ENCODE results near the gene ARL5B. TPM values are rescaled to one million over a fixed set of nuclear protein-coding genes. Genes with fewer than 3 reads are reported as not detected.

The ARL5B gene
- total RNA-seq, 1 donor from 2014 or later: 36.7 TPM

GRCh38 chr10:18699849-18700840 is 40.9 kb downstream of the ARL5B start:
- Histone ChIP-seq H2AFZ (ENCODE audit: low read depth, low read length) (no peak overlapping the region), H3K4me2 (ENCODE audit: low read length) (no peak overlapping the region), H4K20me1 (ENCODE audit: insufficient read depth, low read length) (no peaks in the 10 kb centered on the region), H3K27me3 (ENCODE audit: insufficient read depth, low read length) (no peaks in the 10 kb centered on the region), H3K4me3 (ENCODE audit: insufficient read depth, low read depth, low read length) (no peak overlapping the region), H3K4me1 (ENCODE audit: insufficient read depth, low read length) (no peaks in the 10 kb centered on the region), H3K9ac (ENCODE audit: low read length) (no peak overlapping the region), H3K36me3 (ENCODE audit: insufficient read depth, low read length) (no peaks in the 10 kb centered on the region), H3K79me2 (ENCODE audit: insufficient read depth, low read length) (no peaks in the 10 kb centered on the region), H3K27ac (ENCODE audit: low read depth, low read length) (no peak overlapping the region), H3K9me3 (ENCODE audit: insufficient read depth, low read depth, low read length) (no peaks in the 10 kb centered on the region)
- no peak overlapping the region for H3K27ac Mint-ChIP-seq (ENCODE audit: unreplicated experiment)
- H3K4me1 Mint-ChIP-seq (ENCODE audit: low read depth, unreplicated experiment): no peaks in the 10 kb centered on the region
- no peaks in the 10 kb centered on the region for H3K36me3 Mint-ChIP-seq (ENCODE audit: low read depth, unreplicated experiment)
- no peak for TF ChIP-seq EZH2 (IDR thresholded peaks at IDR 0.05; ENCODE audit: insufficient read depth, low read length)
- H3K4me3 Mint-ChIP-seq (ENCODE audit: unreplicated experiment): no peak overlapping the region
- H3K9me3 Mint-ChIP-seq (ENCODE audit: unreplicated experiment): no peaks in the 10 kb centered on the region
- peak; percentile 23 for FAIRE-seq
- no peaks in the 10 kb centered on the region for H3K27me3 Mint-ChIP-seq (ENCODE audit: low read depth, unreplicated experiment)
- DNase-seq (ENCODE audit: low read depth): no peak

- Histone ChIP-seq H3K4me1 (ENCODE audit: insufficient read depth, low read length) (no peaks in the 10 kb centered on the region), H2AFZ (ENCODE audit: low read depth, low read length) (no peak overlapping the region), H3K9ac (ENCODE audit: low read length) (no peak overlapping the region), H3K4me2 (ENCODE audit: low read length) (no peak overlapping the region), H3K36me3 (ENCODE audit: insufficient read depth, low read length) (no peaks in the 10 kb centered on the region), H4K20me1 (ENCODE audit: insufficient read depth, low read length) (no peaks in the 10 kb centered on the region), H3K4me3 (ENCODE audit: insufficient read depth, low read depth, low read length) (no peak overlapping the region), H3K79me2 (ENCODE audit: insufficient read depth, low read length) (no peaks in the 10 kb centered on the region), H3K27ac (ENCODE audit: low read depth, low read length) (no peak overlapping the region), H3K27me3 (ENCODE audit: insufficient read depth, low read length) (no peaks in the 10 kb centered on the region), H3K9me3 (ENCODE audit: insufficient read depth, low read depth, low read length) (no peaks in the 10 kb centered on the region)
- Mint-ChIP-seq H3K36me3 (ENCODE audit: low read depth, unreplicated experiment) (no peaks in the 10 kb centered on the region), H3K27me3 (ENCODE audit: low read depth, unreplicated experiment) (no peaks in the 10 kb centered on the region), H3K9me3 (ENCODE audit: unreplicated experiment) (no peaks in the 10 kb centered on the region), H3K4me3 (ENCODE audit: unreplicated experiment) (no peak overlapping the region), H3K27ac (ENCODE audit: unreplicated experiment) (no peak overlapping the region), H3K4me1 (ENCODE audit: low read depth, unreplicated experiment) (no peaks in the 10 kb centered on the region)
- DNase-seq (ENCODE audit: low read depth) (no peak), FAIRE-seq (no peak)
- TF ChIP-seq CTCF (IDR thresholded peaks at IDR 0.05; ENCODE audit: insufficient read depth, low read depth, low read length): no peak
- no peak for TF ChIP-seq EZH2 (IDR thresholded peaks at IDR 0.05; ENCODE audit: insufficient read depth, low read length)
These were observed 44.3 kb downstream of the ARL5B start for GRCh38 chr10:18703521-18703920.

- DNase-seq (ENCODE audit: low read depth) (no peak), FAIRE-seq (no peak)
- Mint-ChIP-seq H3K4me1 (ENCODE audit: low read depth, unreplicated experiment) (peaks cover 9% of the 10 kb centered on the region), H3K4me3 (ENCODE audit: unreplicated experiment) (no peak overlapping the region), H3K27me3 (ENCODE audit: low read depth, unreplicated experiment) (no peaks in the 10 kb centered on the region), H3K27ac (ENCODE audit: unreplicated experiment) (no peak overlapping the region), H3K36me3 (ENCODE audit: low read depth, unreplicated experiment) (no peaks in the 10 kb centered on the region), H3K9me3 (ENCODE audit: unreplicated experiment) (no peaks in the 10 kb centered on the region)
- H3K9me3 ChIP-seq (ENCODE audit: insufficient read depth, low read depth, low read length): no peaks in the 10 kb centered on the region
- H3K79me2 ChIP-seq (ENCODE audit: insufficient read depth, low read length): no peaks in the 10 kb centered on the region
- no peaks in the 10 kb centered on the region for H3K36me3 ChIP-seq (ENCODE audit: insufficient read depth, low read length)
- H3K4me1 ChIP-seq (ENCODE audit: insufficient read depth, low read length): peaks cover 3% of the 10 kb centered on the region
- no peak overlapping the region for H3K4me2 ChIP-seq (ENCODE audit: low read length)
- no peak overlapping the region for H3K4me3 ChIP-seq (ENCODE audit: insufficient read depth, low read depth, low read length)
- H3K27ac ChIP-seq (ENCODE audit: low read depth, low read length): no peak overlapping the region
- H2AFZ ChIP-seq (ENCODE audit: low read depth, low read length): no peak overlapping the region
- no peaks in the 10 kb centered on the region for H4K20me1 ChIP-seq (ENCODE audit: insufficient read depth, low read length)
- H3K27me3 ChIP-seq (ENCODE audit: insufficient read depth, low read length): no peaks in the 10 kb centered on the region
- no peak overlapping the region for H3K9ac ChIP-seq (ENCODE audit: low read length)
- TF ChIP-seq CTCF (IDR thresholded peaks at IDR 0.05; ENCODE audit: insufficient read depth, low read depth, low read length): no peak
- TF ChIP-seq EZH2 (IDR thresholded peaks at IDR 0.05; ENCODE audit: insufficient read depth, low read length): no peak
These were observed 51.0 kb downstream of the ARL5B start for GRCh38 chr10:18710201-18710653.
